ENCODE results near the gene RAB11FIP4.
A peak's percentile ranks its signal among the peaks of the same experiment; 100 is the strongest.

The RAB11FIP4 gene

GRCh38 chr17:31572341-31572740 lies 180.9 kb downstream of the RAB11FIP4 start:
- DNase-seq, result no peak

GRCh38 chr17:31573047-31573446 lies 181.6 kb downstream of the RAB11FIP4 start:
- DNase-seq, result peak; percentile 81

GRCh38 chr17:31573861-31574260 lies 182.4 kb downstream of the RAB11FIP4 start:
- peak; percentile 77 for DNase-seq

- no peak for DNase-seq
Measured at GRCh38 chr17:31574458-31574857, 183.0 kb downstream of the RAB11FIP4 start.

- no peak for DNase-seq
Measured at GRCh38 chr17:31575043-31575442, 183.6 kb downstream of the RAB11FIP4 start.

GRCh38 chr17:31579265-31579664 lies 187.8 kb downstream of the RAB11FIP4 start:
- peak; percentile 78 for DNase-seq

- no peak for DNase-seq
Measured at GRCh38 chr17:31580316-31580705, 188.8 kb downstream of the RAB11FIP4 start.

- no peak for DNase-seq
Measured at GRCh38 chr17:31580706-31581490, 189.4 kb downstream of the RAB11FIP4 start.

GRCh38 chr17:31581491-31581890 lies 190.0 kb downstream of the RAB11FIP4 start:
- DNase-seq, result no peak

- no peak for DNase-seq
Measured at GRCh38 chr17:31582151-31582907, 190.9 kb downstream of the RAB11FIP4 start.

GRCh38 chr17:31583772-31584356 lies 192.4 kb downstream of the RAB11FIP4 start:
- no peak for DNase-seq

GRCh38 chr17:31584438-31585279 lies 193.2 kb downstream of the RAB11FIP4 start:
- no peak for DNase-seq

- no peak for DNase-seq
Measured at GRCh38 chr17:31585280-31585630, 193.8 kb downstream of the RAB11FIP4 start.

GRCh38 chr17:31586946-31587345 lies 195.5 kb downstream of the RAB11FIP4 start:
- no peak for DNase-seq

GRCh38 chr17:31587462-31587861 lies 196.0 kb downstream of the RAB11FIP4 start:
- peak; percentile 31 for DNase-seq
